ENCODE results near the gene CCDC60.

GRCh38 chr12:119369907-119370546 lies 35.5 kb downstream of the CCDC60 start:
- TF ChIP-seq POLR2A (IDR thresholded peaks at IDR 0.05; ENCODE audit: insufficient read depth in 1 of 2, low read depth in 2 of 2, low read length in 2 of 2) (no peak), ZNF639 (CRISPR knock-in tag; conservative IDR thresholded peaks at IDR 0.05) (no peak), MAX (IDR thresholded peaks at IDR 0.05) (no peak)
